Parathyroid adenoma (tissue), 2 donors: ENCODE data around the gene ARHGEF3.

Source experiments
- H2AFZ ChIP-seq: fragments of 300-600 bp; sonication (generic); one replicate; pipeline ENCODE4 v1.7.0; 2017; ENCODE audit warnings: antibody characterized with exemption, mild to moderate bottlenecking
- H3K27ac ChIP-seq: fragments of 300-600 bp; sonication (generic); one replicate; pipeline ENCODE4 v1.7.0; 2017
- H3K27me3 ChIP-seq: fragments of 300-600 bp; sonication (generic); one replicate; pipeline ENCODE4 v1.7.0; 2017; ENCODE audit warnings: low read length; ENCODE audit not compliant: control insufficient read depth, insufficient read depth
- H3K36me3 ChIP-seq: fragments of 300-600 bp; sonication (generic); one replicate; pipeline ENCODE4 v1.7.0; 2017; ENCODE audit warnings: low read length; ENCODE audit not compliant: control insufficient read depth, insufficient read depth
- H3K4me1 ChIP-seq: fragments of 300-600 bp; sonication (generic); one replicate; pipeline ENCODE4 v1.7.0; 2017; ENCODE audit warnings: control low read depth
- H3K4me2 ChIP-seq: fragments of 300-600 bp; sonication (generic); one replicate; pipeline ENCODE4 v1.7.0; 2017; ENCODE audit warnings: low read length
- H3K4me3 ChIP-seq: fragments of 300-600 bp; sonication (generic); one replicate; pipeline ENCODE4 v1.7.0; 2017; ENCODE audit warnings: low read depth, low read length
- H3K79me2 ChIP-seq: fragments of 300-600 bp; sonication (generic); one replicate; pipeline ENCODE4 v1.7.0; 2017; ENCODE audit warnings: control low read depth
- H3K9ac ChIP-seq: fragments of 300-600 bp; sonication (generic); one replicate; pipeline ENCODE4 v1.7.0; 2017; ENCODE audit warnings: mild to moderate bottlenecking
- H3K9me3 ChIP-seq: fragments of 300-600 bp; sonication (generic); one replicate; pipeline ENCODE4 v1.7.0; 2017; ENCODE audit warnings: low read length; ENCODE audit not compliant: control insufficient read depth
- CTCF ChIP-seq: fragments of 300-600 bp; sonication (generic); IDR thresholded peaks from one replicate; pipeline ENCODE4 v1.7.0; 2017; ENCODE audit warnings: antibody characterized with exemption, mild to moderate bottlenecking
- donor health status: primary hyperparathyroidism.

The ARHGEF3 gene

GRCh38 chr3:56776556-56776950 is 25.2 kb downstream of the ARHGEF3 start:
- no peak for TF ChIP-seq CTCF
- peak overlapping the region; percentile 32 for H3K4me3 ChIP-seq
- peaks cover 24% of the 10 kb centered on the region for H3K4me1 ChIP-seq
- peak overlapping the region; percentile 40 for H3K27ac ChIP-seq
- peak overlapping the region; percentile 47 for H3K4me2 ChIP-seq
- H2AFZ ChIP-seq = no peak overlapping the region
- H3K79me2 ChIP-seq = peaks cover 26% of the 10 kb centered on the region
- H3K9ac ChIP-seq = no peak overlapping the region
- no peaks in the 10 kb centered on the region for H3K27me3 ChIP-seq
- no peaks in the 10 kb centered on the region for H3K36me3 ChIP-seq
- H3K9me3 ChIP-seq = no peaks in the 10 kb centered on the region

- TF ChIP-seq CTCF = no peak
- H3K4me3 ChIP-seq = peak overlapping the region; percentile 32
- H3K9me3 ChIP-seq = no peaks in the 10 kb centered on the region
- H3K27ac ChIP-seq = peak overlapping the region; percentile 40
- peak overlapping the region; percentile 47 for H3K4me2 ChIP-seq
- H3K36me3 ChIP-seq = no peaks in the 10 kb centered on the region
- no peak overlapping the region for H2AFZ ChIP-seq
- H3K27me3 ChIP-seq = no peaks in the 10 kb centered on the region
- H3K79me2 ChIP-seq = peaks cover 26% of the 10 kb centered on the region
- no peak overlapping the region for H3K9ac ChIP-seq
- H3K4me1 ChIP-seq = peaks cover 22% of the 10 kb centered on the region
Observed at GRCh38 chr3:56775838-56776555, 25.8 kb downstream of the ARHGEF3 start.

GRCh38 chr3:56775445-56775837 is 26.3 kb downstream of the ARHGEF3 start:
- peak overlapping the region; percentile 40 for H3K27ac ChIP-seq

GRCh38 chr3:56773986-56774385 is 27.8 kb downstream of the ARHGEF3 start:
- H3K4me2 ChIP-seq = no peak overlapping the region
- H3K4me3 ChIP-seq = no peak overlapping the region
- no peaks in the 10 kb centered on the region for H3K9me3 ChIP-seq
- H3K27me3 ChIP-seq = no peaks in the 10 kb centered on the region
- no peak overlapping the region for H3K27ac ChIP-seq
- H2AFZ ChIP-seq = no peak overlapping the region
- H3K79me2 ChIP-seq = peaks cover 24% of the 10 kb centered on the region
- H3K9ac ChIP-seq = no peak overlapping the region
- TF ChIP-seq CTCF = no peak
- H3K36me3 ChIP-seq = no peaks in the 10 kb centered on the region
- H3K4me1 ChIP-seq = peaks cover 15% of the 10 kb centered on the region

More at GRCh38 chr3:56775445-56775837, 26.3 kb downstream of the ARHGEF3 start:
- no peaks in the 10 kb centered on the region for H3K9me3 ChIP-seq
- peaks cover 17% of the 10 kb centered on the region for H3K4me1 ChIP-seq
- H3K4me3 ChIP-seq = no peak overlapping the region
- H3K27me3 ChIP-seq = no peaks in the 10 kb centered on the region
- no peak overlapping the region for H3K9ac ChIP-seq
- H3K36me3 ChIP-seq = no peaks in the 10 kb centered on the region
- TF ChIP-seq CTCF = no peak
- peaks cover 21% of the 10 kb centered on the region for H3K79me2 ChIP-seq
- no peak overlapping the region for H2AFZ ChIP-seq
- peak overlapping the region; percentile 47 for H3K4me2 ChIP-seq
